Neuronal stem cell (in vitro differentiated cells): Measurements from ENCODE around the gene BBS1.

Source experiments
- DNase-seq: peaks from one replicate; pipeline ENCODE4 v3.0.0-alpha.2; 2013; ENCODE audit warnings: low spot score
- H2AFZ ChIP-seq: one replicate; pipeline ENCODE4 v1.6.1; 2013; ENCODE audit warnings: mild to moderate bottlenecking, low read length, inconsistent platforms
- H2AK5ac ChIP-seq: 2 replicates; pipeline ENCODE4 v1.6.1; 2013; ENCODE audit warnings: low read depth, mild to moderate bottlenecking, inconsistent platforms, low read length, moderate library complexity, mixed read lengths
- H2BK120ac ChIP-seq: 2 replicates; pipeline ENCODE4 v1.6.1; 2013; ENCODE audit warnings: low read depth, mild to moderate bottlenecking, inconsistent platforms, low read length, moderate library complexity, mixed read lengths
- H2BK12ac ChIP-seq: one replicate; pipeline ENCODE4 v1.6.1; 2013; ENCODE audit warnings: low read length, inconsistent platforms
- H2BK15ac ChIP-seq: 2 replicates; pipeline ENCODE4 v1.6.1; 2013; ENCODE audit warnings: mild to moderate bottlenecking, low read length, inconsistent platforms, mixed read lengths
- H2BK5ac ChIP-seq: one replicate; pipeline ENCODE4 v1.6.1; 2013; ENCODE audit warnings: inconsistent platforms, mild to moderate bottlenecking, low read length, moderate library complexity
- H3K14ac ChIP-seq: one replicate; pipeline ENCODE4 v1.6.1; 2013; ENCODE audit warnings: low read length, inconsistent platforms
- H3K18ac ChIP-seq: 2 replicates; pipeline ENCODE4 v1.6.1; 2013; ENCODE audit warnings: low read length, inconsistent platforms
- H3K23ac ChIP-seq: 2 replicates; pipeline ENCODE4 v1.6.1; 2013; ENCODE audit warnings: low read depth, mild to moderate bottlenecking, mixed read lengths, low read length, inconsistent platforms; ENCODE audit not compliant: poor library complexity
- H3K27ac ChIP-seq: replicated peaks from 3 replicates; pipeline ENCODE4 v1.5.1; 2013; ENCODE audit warnings: low read length, inconsistent platforms
- H3K27me3 ChIP-seq, 3 experiments: 2 replicates each; pipeline ENCODE4 v1.6.1; 2013; ENCODE audit warnings: low read length in 3 of 3, mild to moderate bottlenecking in 2 of 3, inconsistent platforms in 1 of 3, low read depth in 1 of 3, mixed read lengths in 1 of 3, moderate library complexity in 1 of 3; ENCODE audit not compliant: control insufficient read depth in 3 of 3, insufficient read depth in 3 of 3
- H3K36me3 ChIP-seq, 2 donors: replicated peaks in 1 of 2; 2 replicates each; pipeline ENCODE4 v1.6.1; 2013; ENCODE audit warnings: low read length in 2 of 2; ENCODE audit not compliant: control insufficient read depth in 2 of 2, insufficient read depth in 2 of 2
- H3K4ac ChIP-seq: 2 replicates; pipeline ENCODE4 v1.6.1; 2013; ENCODE audit warnings: inconsistent platforms, mild to moderate bottlenecking, low read length, moderate library complexity
- H3K4me1 ChIP-seq, 2 donors: 1 replicate in 1 of 2; 2 replicates in 1 of 2; pipeline ENCODE4 v1.6.1; 2013; ENCODE audit warnings: low read length in 2 of 2, low read depth in 1 of 2; ENCODE audit not compliant: control insufficient read depth in 2 of 2, insufficient read depth in 1 of 2
- H3K4me2 ChIP-seq: one replicate; pipeline ENCODE4 v1.6.1; 2013; ENCODE audit warnings: mild to moderate bottlenecking, low read length, inconsistent platforms; ENCODE audit not compliant: insufficient read depth, poor library complexity, severe bottlenecking
- H3K4me3 ChIP-seq, 2 donors: 2 replicates each; pipeline ENCODE4 v1.5.1; 2013; ENCODE audit warnings: low read length in 2 of 2, mild to moderate bottlenecking in 2 of 2, inconsistent platforms in 1 of 2, moderate library complexity in 1 of 2
- H3K79me1 ChIP-seq: one replicate; pipeline ENCODE4 v1.6.1; 2013; ENCODE audit warnings: low read depth, mild to moderate bottlenecking, inconsistent platforms, low read length, moderate library complexity
- H3K9ac ChIP-seq: one replicate; pipeline ENCODE4 v1.6.1; 2013; ENCODE audit warnings: mild to moderate bottlenecking, low read depth, low read length, inconsistent platforms; ENCODE audit not compliant: poor library complexity
- H3K9me3 ChIP-seq, 2 donors: replicated peaks in 1 of 2; 2 replicates each; pipeline versions ENCODE3 to v1.6.1; 2013; ENCODE audit warnings: low read length in 2 of 2, mild to moderate bottlenecking in 2 of 2, inconsistent platforms in 1 of 2, low read depth in 1 of 2, mixed read lengths in 1 of 2, moderate library complexity in 1 of 2; ENCODE audit not compliant: control insufficient read depth in 2 of 2, insufficient read depth in 1 of 2
- H4K8ac ChIP-seq: one replicate; pipeline ENCODE4 v1.6.1; 2013; ENCODE audit warnings: low read depth, mild to moderate bottlenecking, inconsistent platforms, low read length, moderate library complexity
- H4K91ac ChIP-seq: one replicate; pipeline ENCODE4 v1.6.1; 2013; ENCODE audit warnings: low read length, low read depth, mild to moderate bottlenecking, inconsistent platforms; ENCODE audit not compliant: poor library complexity
- WGBS, 2 donors: extraction: QIAGEN DNeasy Blood & Tissue Kit; methylation state at CpG; one replicate each; pipeline ENCODE4 v1.1.7; 2013; ENCODE audit warnings: missing lambda C conversion rate in 2 of 2, mixed read lengths in 1 of 2; ENCODE audit not compliant: insufficient read length in 2 of 2, insufficient replicate concordance in 1 of 2; ENCODE audit errors: extremely low coverage in 2 of 2; 5-methylcytosine and 5-hydroxymethylcytosine counted together

The BBS1 gene

DNA sequence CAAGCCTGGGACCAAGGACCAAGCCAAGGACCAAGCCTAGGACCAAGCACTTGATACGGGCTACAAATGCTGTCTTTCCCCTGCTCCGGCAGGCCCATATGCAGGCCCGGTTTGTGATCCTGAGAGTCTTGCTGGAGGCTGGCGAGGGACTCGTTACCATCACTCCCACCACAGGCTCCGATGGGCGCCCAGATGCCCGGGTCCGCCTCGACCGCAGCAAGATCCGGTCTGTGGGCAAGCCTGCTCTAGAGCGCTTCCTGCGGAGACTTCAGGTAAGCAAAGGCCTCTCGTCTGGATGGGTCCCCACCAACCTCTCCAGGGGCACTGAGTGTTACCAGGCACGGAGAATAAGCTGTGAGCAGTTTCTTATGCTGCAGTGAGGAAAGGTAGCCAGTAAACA lies 13.2 kb upstream of the BBS1 start:
- Histone ChIP-seq H2BK120ac (no peak overlapping the region), H3K27ac (no peak overlapping the region), H2AFZ (no peak overlapping the region), H3K36me3 (peaks cover 24 to 77% of the 10 kb centered on the region in 2 donors), H3K14ac (no peak overlapping the region), H3K79me1 (no peaks in the 10 kb centered on the region), H3K9me3 (peaks cover 0 to 4% of the 10 kb centered on the region in 2 donors), H3K27me3 (no peaks in the 10 kb centered on the region), H3K4me2 (no peak overlapping the region), H3K18ac (no peak overlapping the region), H4K8ac (no peak overlapping the region), H4K91ac (no peak overlapping the region), H3K9ac (no peak overlapping the region), H2BK5ac (no peak overlapping the region), H3K23ac (no peak overlapping the region), H3K4me1 (no peaks in the 10 kb centered on the region), H2AK5ac (no peak overlapping the region), H2BK15ac (no peak overlapping the region), H2BK12ac (no peak overlapping the region), H3K4ac (no peak overlapping the region), H3K4me3 (no peak overlapping the region)
- no peak for DNase-seq
- WGBS, 2 donors = no CpG with 5 or more reads among the region's 16 CpGs

DNA sequence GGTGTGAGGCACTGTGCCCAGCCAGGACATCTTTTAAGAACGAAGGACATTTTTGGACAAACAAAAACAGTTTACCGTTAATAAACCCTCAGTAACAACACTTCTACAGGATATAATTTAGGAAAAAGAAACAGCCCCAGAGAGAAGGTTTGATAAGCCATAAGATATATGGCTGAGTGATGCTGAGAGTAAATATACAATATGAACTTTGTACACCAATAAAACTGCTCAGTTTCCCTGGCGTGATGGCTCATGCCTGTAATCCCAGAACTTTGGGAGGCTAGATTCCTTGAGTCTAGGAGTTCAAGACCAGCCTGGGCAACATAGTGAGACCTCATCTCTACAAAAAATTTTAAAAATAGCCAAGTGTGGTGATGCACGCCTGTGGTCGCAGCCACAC lies 11.9 kb upstream of the BBS1 start:
- no peaks in the 10 kb centered on the region for H3K27me3 ChIP-seq
- no peak overlapping the region for H3K27ac ChIP-seq
- no peak overlapping the region for H3K9ac ChIP-seq
- H3K14ac ChIP-seq = no peak overlapping the region
- H2AK5ac ChIP-seq = no peak overlapping the region
- peaks cover 15 to 71% of the 10 kb centered on the region in 2 donors for H3K36me3 ChIP-seq
- no peak overlapping the region for H3K4me2 ChIP-seq
- WGBS, 2 donors = no CpG with 5 or more reads among the region's 5 CpGs
- H2BK5ac ChIP-seq = no peak overlapping the region
- H3K4ac ChIP-seq = no peak overlapping the region
- no peak overlapping the region for H2BK12ac ChIP-seq
- no peak overlapping the region for H3K18ac ChIP-seq
- no peak for DNase-seq
- no peak overlapping the region for H3K23ac ChIP-seq
- no peak overlapping the region for H2BK120ac ChIP-seq
- no peak overlapping the region for H2AFZ ChIP-seq
- H3K4me3 ChIP-seq = no peak overlapping the region
- no peaks in the 10 kb centered on the region for H3K4me1 ChIP-seq
- no peaks in the 10 kb centered on the region for H3K79me1 ChIP-seq
- H2BK15ac ChIP-seq = no peak overlapping the region
- H4K91ac ChIP-seq = no peak overlapping the region
- peaks cover 0 to 2% of the 10 kb centered on the region in 2 donors for H3K9me3 ChIP-seq
- H4K8ac ChIP-seq = no peak overlapping the region

DNA sequence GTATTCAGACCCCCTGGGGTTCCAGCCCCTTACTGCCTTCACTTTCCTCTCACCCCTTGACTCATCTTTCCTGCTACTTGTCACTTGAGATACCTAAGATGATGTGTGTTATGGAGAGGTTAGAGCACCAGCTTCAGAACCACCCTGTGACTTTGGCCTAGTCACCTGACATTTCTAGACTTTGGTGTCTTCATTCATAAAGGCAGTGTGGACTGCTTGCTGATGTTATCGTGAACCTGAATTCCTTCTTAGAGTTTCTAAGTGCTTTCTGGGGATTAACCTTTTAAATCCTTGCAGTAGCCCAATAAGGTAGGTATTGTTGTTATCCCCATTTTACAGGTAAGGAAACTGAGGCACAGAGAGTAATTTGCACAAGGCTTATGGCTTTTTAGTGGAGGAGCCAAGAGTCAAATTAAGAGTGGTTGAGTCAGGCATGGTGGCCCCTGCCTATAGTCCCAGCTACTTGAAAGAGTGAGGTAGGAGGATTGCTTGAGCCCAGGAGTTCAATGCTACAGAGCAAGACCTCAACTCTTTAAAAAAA lies 5.1 kb upstream of the BBS1 start:
- H2BK12ac ChIP-seq = no peak overlapping the region
- H3K27me3 ChIP-seq = no peaks in the 10 kb centered on the region
- no peaks in the 10 kb centered on the region for H3K9me3 ChIP-seq
- H2BK120ac ChIP-seq = no peak overlapping the region
- no peak overlapping the region for H3K4me2 ChIP-seq
- H3K9ac ChIP-seq = no peak overlapping the region
- H2BK5ac ChIP-seq = no peak overlapping the region
- H3K36me3 ChIP-seq = peaks cover 13 to 43% of the 10 kb centered on the region in 2 donors
- no peak overlapping the region for H4K91ac ChIP-seq
- no peak overlapping the region for H2AFZ ChIP-seq
- H3K4me3 ChIP-seq = no peak overlapping the region
- H3K14ac ChIP-seq = no peak overlapping the region
- H2BK15ac ChIP-seq = no peak overlapping the region
- DNase-seq = no peak
- WGBS, 2 donors = no CpG with 5 or more reads among the region's 1 CpG
- no peak overlapping the region for H2AK5ac ChIP-seq
- H3K4me1 ChIP-seq = peaks cover 0 to 2% of the 10 kb centered on the region in 2 donors
- no peak overlapping the region for H3K4ac ChIP-seq
- H3K23ac ChIP-seq = no peak overlapping the region
- no peaks in the 10 kb centered on the region for H3K79me1 ChIP-seq
- no peak overlapping the region for H4K8ac ChIP-seq
- H3K18ac ChIP-seq = no peak overlapping the region
- H3K27ac ChIP-seq = no peak overlapping the region

DNA sequence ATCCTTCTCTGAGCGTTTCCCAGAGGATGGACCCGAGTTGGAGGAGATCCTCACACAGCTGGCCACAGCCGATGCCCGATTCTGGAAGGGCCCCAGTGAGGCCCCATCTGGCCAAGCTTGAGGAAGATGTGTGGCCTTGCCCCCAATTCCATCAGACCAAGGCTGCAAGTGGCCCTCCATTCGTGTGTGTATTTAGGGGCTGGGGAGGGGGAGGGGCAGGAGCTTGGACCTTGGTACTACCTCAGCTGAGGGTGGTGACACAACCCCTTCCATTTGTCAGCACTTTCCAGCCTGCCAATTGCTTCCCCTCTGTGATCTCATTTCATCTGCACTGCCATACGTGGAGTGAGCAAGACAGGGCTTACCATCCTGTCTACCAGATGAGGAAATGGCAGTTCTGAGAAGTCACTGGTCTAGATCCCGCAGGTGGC lies 1.3 kb upstream of the BBS1 start:
- no peak overlapping the region for H3K23ac ChIP-seq
- no CpG with 5 or more reads among the region's 7 CpGs for WGBS, 2 donors
- H3K4ac ChIP-seq = no peak overlapping the region
- no peak overlapping the region for H2BK120ac ChIP-seq
- H3K27me3 ChIP-seq = no peaks in the 10 kb centered on the region
- peaks cover 2% of the 10 kb centered on the region in 2 donors for H3K4me1 ChIP-seq
- H2BK15ac ChIP-seq = no peak overlapping the region
- no peaks in the 10 kb centered on the region for H3K9me3 ChIP-seq
- no peak overlapping the region for H4K91ac ChIP-seq
- H2BK5ac ChIP-seq = no peak overlapping the region
- H3K4me3 ChIP-seq = no peak overlapping the region
- no peak overlapping the region for H2AFZ ChIP-seq
- no peak overlapping the region for H3K14ac ChIP-seq
- no peak overlapping the region for H3K4me2 ChIP-seq
- H2AK5ac ChIP-seq = no peak overlapping the region
- H3K9ac ChIP-seq = no peak overlapping the region
- no peak overlapping the region for H3K18ac ChIP-seq
- H3K36me3 ChIP-seq = peaks cover 13 to 46% of the 10 kb centered on the region in 2 donors
- H2BK12ac ChIP-seq = no peak overlapping the region
- no peak for DNase-seq
- H3K79me1 ChIP-seq = peaks cover 3% of the 10 kb centered on the region
- H4K8ac ChIP-seq = no peak overlapping the region
- no peak overlapping the region for H3K27ac ChIP-seq
